HepG2 (cell line): Measurements from ENCODE around the gene CDC42EP4. TPM values are rescaled to one million over a fixed set of nuclear protein-coding genes. Genes with fewer than 3 reads are reported as not detected.
A peak's percentile ranks its signal among the peaks of the same experiment; 100 is the strongest.

ENCODE experiments used
- ATAC-seq: fragments of 200-7000 bp; cut with Tn5 transposase; 3 replicates; pipeline ENCODE4 v1.9.1; 2020; ENCODE audit warnings: mild to moderate bottlenecking, moderate library complexity
- BruUV-seq: library from RNA; stranded (reverse); fragments of 400-500 nt; replicated peaks from 2 replicates; lab custom pipeline; 2021; lab: Mats Ljungman, UMichigan
- CTCF ChIA-PET: fragments of 300-600 bp; formaldehyde crosslinking; extraction: SDS; loops from one replicate; lab custom pipeline; 2021; ENCODE audit warnings: low total read pairs, inconsistent platforms, low intra/inter-chr PET ratio; lab: Yijun Ruan, JAX
- POLR2A ChIA-PET: fragments of 350-600 bp; sonication (Branson Sonifier 250); formaldehyde crosslinking; loops from one replicate; lab custom pipeline; 2020; ENCODE audit warnings: antibody characterized with exemption, inconsistent platforms; lab: Yijun Ruan, JAX
- DNase-seq: peaks from one replicate; pipeline ENCODE4 v3.0.0-alpha.2; 2015; ENCODE audit warnings: low spot score
- FAIRE-seq: peaks from 3 replicates; lab custom pipeline; 2011; peaks lifted over from hg19 to GRCh38; lab: Jason Lieb, UNC
- H2AFZ ChIP-seq: one replicate; pipeline ENCODE4 v1.6.1; 2011; ENCODE audit warnings: low read length, inconsistent platforms
- H3K27ac ChIP-seq: fragments of 300-600 bp; 3 replicates; pipeline ENCODE4 v1.8.0; 2011; ENCODE audit warnings: mixed run types, mild to moderate bottlenecking, mixed read lengths, low read length, inconsistent platforms; ENCODE audit not compliant: insufficient read depth; ENCODE audit errors: extremely low read length
- H3K27me3 ChIP-seq, 2 experiments: fragments of 200-600 bp in 1 of 2; 2 replicates in 1 of 2; 3 replicates in 1 of 2; pipeline versions ENCODE4 v1.6.0 to v1.8.0; 2011; ENCODE audit warnings: low read length in 2 of 2, mild to moderate bottlenecking in 2 of 2, moderate library complexity in 2 of 2, inconsistent platforms in 1 of 2; ENCODE audit not compliant: insufficient read depth in 2 of 2, control insufficient read depth in 1 of 2
- H3K36me3 ChIP-seq, 2 experiments: fragments of 200-600 bp in 1 of 2; replicated peaks in 1 of 2; 2 replicates in 1 of 2; 3 replicates in 1 of 2; pipeline versions ENCODE4 v1.5.1 to v1.8.0; 2011; ENCODE audit warnings: low read length in 2 of 2, inconsistent platforms in 1 of 2; ENCODE audit not compliant: insufficient read depth in 2 of 2, control insufficient read depth in 1 of 2
- H3K4me1 ChIP-seq: 2 replicates; pipeline ENCODE4 v1.5.1; 2012; ENCODE audit warnings: low read length, inconsistent platforms; ENCODE audit not compliant: insufficient read depth
- H3K4me2 ChIP-seq: 2 replicates; pipeline ENCODE4 v1.6.0; 2011; ENCODE audit warnings: low read depth, low read length, inconsistent platforms
- H3K4me3 ChIP-seq, 3 experiments: fragments of 200-600 bp in 1 of 3; sonication (generic), shearing (Covaris generic) in 1 of 3; replicated peaks in 1 of 3; 2 replicates each; pipeline ENCODE4 v1.5.1; 2011 to 2016; ENCODE audit warnings: low read length in 3 of 3, inconsistent platforms in 2 of 3, low read depth in 2 of 3, mild to moderate bottlenecking in 2 of 3, control low read depth in 1 of 3, mixed read lengths in 1 of 3; ENCODE audit not compliant: insufficient read depth in 1 of 3
- H3K79me2 ChIP-seq: one replicate; pipeline ENCODE4 v1.6.1; 2011; ENCODE audit warnings: low read length, inconsistent platforms; ENCODE audit not compliant: insufficient read depth
- H3K9ac ChIP-seq: 2 replicates; pipeline ENCODE4 v1.6.0; 2011; ENCODE audit warnings: mild to moderate bottlenecking, low read depth, low read length, inconsistent platforms; ENCODE audit not compliant: insufficient read depth
- H3K9me3 ChIP-seq: 2 replicates; pipeline ENCODE4 v1.5.1; 2012; ENCODE audit warnings: mild to moderate bottlenecking, low read length
- H4K20me1 ChIP-seq: 2 replicates; pipeline ENCODE4 v1.6.0; 2011; ENCODE audit warnings: inconsistent platforms, mild to moderate bottlenecking, low read length, moderate library complexity; ENCODE audit not compliant: insufficient read depth
- EHMT2 ChIP-seq: fragments of 200-600 bp; sonication (generic); IDR thresholded peaks from 2 replicates; pipeline ENCODE4 v1.7.0; 2017; ENCODE audit warnings: antibody characterized with exemption, low read depth, low read length, borderline replicate concordance
- MAF1 ChIP-seq: sonication (generic); formaldehyde crosslinking; IDR thresholded peaks from 2 replicates; pipeline ENCODE4 v1.5.0; 2020; ENCODE audit warnings: missing genetic modification reagents, borderline replicate concordance
- MTA3 ChIP-seq: sonication (generic); formaldehyde crosslinking; IDR thresholded peaks from 2 replicates; pipeline ENCODE4 v1.4.0; 2020; ENCODE audit warnings: missing genetic modification reagents
- NFKBIZ ChIP-seq: IDR thresholded peaks from 2 replicates; pipeline ENCODE4 v1.6.1; 2018; ENCODE audit warnings: missing genetic modification reagents, missing compliant biosample characterization
- POLR2A ChIP-seq, 2 experiments: IDR thresholded peaks; 2 replicates each; pipeline ENCODE4 v1.6.1; 2011; ENCODE audit warnings: low read depth in 2 of 2, low read length in 2 of 2, mild to moderate bottlenecking in 1 of 2, moderate library complexity in 1 of 2; ENCODE audit not compliant: insufficient read depth in 1 of 2
- ZNF766 ChIP-seq: sonication (generic); formaldehyde crosslinking; IDR thresholded peaks from 2 replicates; pipeline ENCODE4 v1.5.0; 2020; ENCODE audit warnings: missing genetic modification reagents, borderline replicate concordance
- WGBS: methylation state at CpG from one replicate; pipeline ENCODE4 v1.1.6; 2017; ENCODE audit warnings: low lambda C conversion rate; 5-methylcytosine and 5-hydroxymethylcytosine counted together
- in situ Hi-C: cut with HindIII; loops from 2 replicates; pipeline ENCODE4 v1.10.0; 2017; ENCODE audit warnings: low pct_unique_long_range_greater_than_20kb; ENCODE audit not compliant: extremely low pct_ligation_motif_present
- intact Hi-C: fragments of 100-400 bp; cut with micrococcal nuclease; formaldehyde crosslinking; loops from one replicate; pipeline ENCODE4 v1.10.0; 2022; ENCODE audit not compliant: unreplicated experiment
- polyA plus RNA-seq, 8 experiments: library from polyadenylated mRNA; depleted of rRNA in 3 of 8; stranded (reverse) in 7 of 8; unstranded in 1 of 8; fragments of >200 nt; fragmentation: Illumina TruSeq in 4 of 8; extraction: Trizol in 4 of 8; gene quantifications; 2 replicates each; pipeline versions ENCODE4 v1.2.1 to v1.2.3, GENCODE V29; 2011 to 2016; ENCODE audit warnings: low read depth in 4 of 8, missing spikeins in 1 of 8, mixed read lengths in 1 of 8; ENCODE audit not compliant: insufficient read depth in 1 of 8
- total RNA-seq, 5 experiments: library from RNA; depleted of rRNA; stranded (reverse); fragments of >200 nt; fragmentation: Illumina TruSeq; extraction: Trizol; gene quantifications; 2 replicates each; pipeline ENCODE4 v1.2.3, GENCODE V29; 2016; ENCODE audit warnings: low read depth in 1 of 5
- TF ChIP-seq, protein P1 (sequence below): IDR thresholded peaks from 2 replicates; pipeline ENCODE4 v1.6.1; 2016
- TF ChIP-seq, protein P2 (sequence below): sonication (generic); formaldehyde crosslinking; conservative IDR thresholded peaks from 2 replicates; pipeline ENCODE4 v1.4.0; 2020; ENCODE audit warnings: missing genetic modification reagents
- TF ChIP-seq, protein P3 (sequence below): sonication (generic); formaldehyde crosslinking; conservative IDR thresholded peaks from 2 replicates; pipeline ENCODE4 v1.8.1; 2023; ENCODE audit warnings: missing genetic modification reagents

The CDC42EP4 gene
- total and polyA plus RNA-seq, 2 of the 13 experiments (the other 11 are each of a cell fraction or from before 2014, with no cell fraction given), result 19.0 to 54.0 TPM

GRCh38 chr17:73318427-73318813, 6.6 kb upstream of the CDC42EP4 start (continued):
- TF ChIP-seq ZNF766 (CRISPR knock-in tag), result no peak
- no peak for TF ChIP-seq EHMT2
- TF ChIP-seq NFKBIZ (CRISPR knock-in tag), result no peak
- no peak for TF ChIP-seq MTA3 (CRISPR knock-in tag)
- TF ChIP-seq, protein P1, sequence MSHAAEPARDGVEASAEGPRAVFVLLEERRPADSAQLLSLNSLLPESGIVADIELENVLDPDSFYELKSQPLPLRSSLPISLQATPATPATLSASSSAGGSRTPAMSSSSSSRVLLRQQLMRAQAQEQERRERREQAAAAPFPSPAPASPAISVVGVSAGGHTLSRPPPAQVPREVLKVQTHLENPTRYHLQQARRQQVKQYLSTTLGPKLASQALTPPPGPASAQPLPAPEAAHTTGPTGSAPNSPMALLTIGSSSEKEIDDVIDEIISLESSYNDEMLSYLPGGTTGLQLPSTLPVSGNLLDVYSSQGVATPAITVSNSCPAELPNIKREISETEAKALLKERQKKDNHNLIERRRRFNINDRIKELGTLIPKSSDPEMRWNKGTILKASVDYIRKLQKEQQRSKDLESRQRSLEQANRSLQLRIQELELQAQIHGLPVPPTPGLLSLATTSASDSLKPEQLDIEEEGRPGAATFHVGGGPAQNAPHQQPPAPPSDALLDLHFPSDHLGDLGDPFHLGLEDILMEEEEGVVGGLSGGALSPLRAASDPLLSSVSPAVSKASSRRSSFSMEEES (CRISPR knock-in tag), result no peak
- TF ChIP-seq, protein P2, sequence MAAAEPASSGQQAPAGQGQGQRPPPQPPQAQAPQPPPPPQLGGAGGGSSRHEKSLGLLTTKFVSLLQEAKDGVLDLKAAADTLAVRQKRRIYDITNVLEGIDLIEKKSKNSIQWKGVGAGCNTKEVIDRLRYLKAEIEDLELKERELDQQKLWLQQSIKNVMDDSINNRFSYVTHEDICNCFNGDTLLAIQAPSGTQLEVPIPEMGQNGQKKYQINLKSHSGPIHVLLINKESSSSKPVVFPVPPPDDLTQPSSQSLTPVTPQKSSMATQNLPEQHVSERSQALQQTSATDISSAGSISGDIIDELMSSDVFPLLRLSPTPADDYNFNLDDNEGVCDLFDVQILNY (CRISPR knock-in tag), result no peak
- TF ChIP-seq, all 625 proteins: peak for 0

- Histone ChIP-seq H3K9ac (no peak overlapping the region), H3K4me3 (0 out of 6 replicates have a peak overlapping the region, but pooled peaks of 1 of the 3 experiments have one; percentile 4), H3K9me3 (no peaks in the 10 kb centered on the region), H3K27ac (no peak overlapping the region), H3K4me1 (peaks cover 40% of the 10 kb centered on the region), H4K20me1 (no peaks in the 10 kb centered on the region), H3K36me3 (no peaks in the 10 kb centered on the region), H3K27me3 (peaks cover 8 to 36% of the 10 kb centered on the region in 2 experiments), H3K4me2 (peak overlapping the region; percentile 42; the same call in 1 of the 2 replicates), H3K79me2 (no peaks in the 10 kb centered on the region), H2AFZ (no peak overlapping the region)
- no TSS peak for BruUV-seq
- in situ Hi-C loops (no loop called here), intact Hi-C loops (no loop called here)
- no peak for TF ChIP-seq MAF1
- TF ChIP-seq, protein P3, sequence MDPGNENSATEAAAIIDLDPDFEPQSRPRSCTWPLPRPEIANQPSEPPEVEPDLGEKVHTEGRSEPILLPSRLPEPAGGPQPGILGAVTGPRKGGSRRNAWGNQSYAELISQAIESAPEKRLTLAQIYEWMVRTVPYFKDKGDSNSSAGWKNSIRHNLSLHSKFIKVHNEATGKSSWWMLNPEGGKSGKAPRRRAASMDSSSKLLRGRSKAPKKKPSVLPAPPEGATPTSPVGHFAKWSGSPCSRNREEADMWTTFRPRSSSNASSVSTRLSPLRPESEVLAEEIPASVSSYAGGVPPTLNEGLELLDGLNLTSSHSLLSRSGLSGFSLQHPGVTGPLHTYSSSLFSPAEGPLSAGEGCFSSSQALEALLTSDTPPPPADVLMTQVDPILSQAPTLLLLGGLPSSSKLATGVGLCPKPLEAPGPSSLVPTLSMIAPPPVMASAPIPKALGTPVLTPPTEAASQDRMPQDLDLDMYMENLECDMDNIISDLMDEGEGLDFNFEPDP (CRISPR knock-in tag), result 0 out of 2 replicates have a peak, but pooled peaks have one; percentile 19
- no peak for TF ChIP-seq POLR2A (IDR thresholded peaks at IDR 0.05; ENCODE audit: insufficient read depth in 1 of 2, low read depth in 2 of 2, low read length in 2 of 2)
- no peak for FAIRE-seq
- no peak for DNase-seq
- no peak for ATAC-seq
- POLR2A ChIA-PET, result no interaction called here
- CTCF ChIA-PET, result no interaction called here
- 23% methylated on average over 9 of the region's 9 CpGs for WGBS
Measured at GRCh38 chr17:73317513-73318426, 6.0 kb upstream of the CDC42EP4 start.
